Activated T-cell treated with anti-CD3 and anti-CD28 coated beads, Interleukin-2, amount 50 U/mL, for 24 hours (primary cell): Measurements from ENCODE around the gene FNIP1.

Source experiments
- DNase-seq: peaks from one replicate; pipeline ENCODE4 v3.0.0-alpha.2; 2020
- H3K27ac Mint-ChIP-seq: 2 replicates; pipeline ENCODE4 v1.8.0; 2020; ENCODE audit warnings: mild to moderate bottlenecking, mixed read lengths
- H3K27me3 Mint-ChIP-seq: 2 replicates; pipeline ENCODE4 v1.8.0; 2020; ENCODE audit warnings: mixed read lengths
- H3K36me3 Mint-ChIP-seq: 2 replicates; pipeline ENCODE4 v1.8.0; 2020; ENCODE audit warnings: low read depth, mixed read lengths
- H3K4me1 Mint-ChIP-seq: 2 replicates; pipeline ENCODE4 v1.8.0; 2020; ENCODE audit warnings: low read depth, mixed read lengths
- H3K4me3 Mint-ChIP-seq: 2 replicates; pipeline ENCODE4 v1.8.0; 2020; ENCODE audit warnings: mild to moderate bottlenecking, moderate library complexity, mixed read lengths
- H3K9me3 Mint-ChIP-seq: 2 replicates; pipeline ENCODE4 v1.8.0; 2020; ENCODE audit warnings: mixed read lengths

The FNIP1 gene

GRCh38 chr5:131671994-131672655 lies 124.7 kb downstream of the FNIP1 start:
- H3K9me3 Mint-ChIP-seq: no peaks in the 10 kb centered on the region
- peaks cover 27% of the 10 kb centered on the region for H3K4me1 Mint-ChIP-seq
- H3K4me3 Mint-ChIP-seq: no peak overlapping the region
- peaks cover 84% of the 10 kb centered on the region for H3K36me3 Mint-ChIP-seq
- DNase-seq: no peak
- peak overlapping the region; percentile 1 for H3K27ac Mint-ChIP-seq
- H3K27me3 Mint-ChIP-seq: no peaks in the 10 kb centered on the region

- peak overlapping the region; percentile 1 for H3K27ac Mint-ChIP-seq
- H3K4me1 Mint-ChIP-seq: peaks cover 27% of the 10 kb centered on the region
- peaks cover 83% of the 10 kb centered on the region for H3K36me3 Mint-ChIP-seq
These were observed 125.4 kb downstream of the FNIP1 start for GRCh38 chr5:131671409-131671808.

GRCh38 chr5:131664929-131665328 lies 131.9 kb downstream of the FNIP1 start:
- no peak overlapping the region for H3K27ac Mint-ChIP-seq
- peaks cover 79% of the 10 kb centered on the region for H3K36me3 Mint-ChIP-seq
- no peaks in the 10 kb centered on the region for H3K4me1 Mint-ChIP-seq
- no peak overlapping the region for H3K4me3 Mint-ChIP-seq
- no peaks in the 10 kb centered on the region for H3K27me3 Mint-ChIP-seq
- DNase-seq: no peak
- peaks cover 14% of the 10 kb centered on the region for H3K9me3 Mint-ChIP-seq

More at GRCh38 chr5:131671409-131671808, 125.4 kb downstream of the FNIP1 start:
- no peaks in the 10 kb centered on the region for H3K9me3 Mint-ChIP-seq
- DNase-seq: no peak
- no peaks in the 10 kb centered on the region for H3K27me3 Mint-ChIP-seq
- H3K4me3 Mint-ChIP-seq: no peak overlapping the region

GRCh38 chr5:131661933-131662332 lies 134.9 kb downstream of the FNIP1 start:
- DNase-seq: no peak
- H3K27me3 Mint-ChIP-seq: no peaks in the 10 kb centered on the region
- peaks cover 81% of the 10 kb centered on the region for H3K36me3 Mint-ChIP-seq
- peaks cover 2% of the 10 kb centered on the region for H3K4me1 Mint-ChIP-seq
- no peak overlapping the region for H3K4me3 Mint-ChIP-seq
- no peak overlapping the region for H3K27ac Mint-ChIP-seq
- peaks cover 17% of the 10 kb centered on the region for H3K9me3 Mint-ChIP-seq

- DNase-seq: no peak
- H3K9me3 Mint-ChIP-seq: peaks cover 17% of the 10 kb centered on the region
- H3K4me1 Mint-ChIP-seq: peaks cover 5% of the 10 kb centered on the region
- peaks cover 87% of the 10 kb centered on the region for H3K36me3 Mint-ChIP-seq
- H3K27ac Mint-ChIP-seq: no peak overlapping the region
- H3K4me3 Mint-ChIP-seq: no peak overlapping the region
- H3K27me3 Mint-ChIP-seq: no peaks in the 10 kb centered on the region
These were observed 137.0 kb downstream of the FNIP1 start for GRCh38 chr5:131659841-131660240.

GRCh38 chr5:131659290-131659689 lies 137.5 kb downstream of the FNIP1 start:
- Mint-ChIP-seq H3K4me1 (peaks cover 5% of the 10 kb centered on the region), H3K9me3 (peaks cover 17% of the 10 kb centered on the region), H3K27me3 (no peaks in the 10 kb centered on the region), H3K36me3 (peaks cover 87% of the 10 kb centered on the region), H3K4me3 (no peak overlapping the region), H3K27ac (no peak overlapping the region)
- no peak for DNase-seq

GRCh38 chr5:131654776-131655175 lies 142.0 kb downstream of the FNIP1 start:
- Mint-ChIP-seq H3K4me1 (peaks cover 5% of the 10 kb centered on the region), H3K36me3 (peaks cover 77% of the 10 kb centered on the region), H3K27ac (no peak overlapping the region), H3K4me3 (no peak overlapping the region), H3K9me3 (peaks cover 3% of the 10 kb centered on the region), H3K27me3 (no peaks in the 10 kb centered on the region)
- no peak for DNase-seq

- Mint-ChIP-seq H3K27ac (no peak overlapping the region), H3K9me3 (peaks cover 3% of the 10 kb centered on the region), H3K36me3 (peaks cover 77% of the 10 kb centered on the region), H3K4me3 (no peak overlapping the region), H3K4me1 (peaks cover 5% of the 10 kb centered on the region), H3K27me3 (no peaks in the 10 kb centered on the region)
- no peak for DNase-seq
These were observed 142.5 kb downstream of the FNIP1 start for GRCh38 chr5:131654309-131654708.

GRCh38 chr5:131649161-131649560 lies 147.7 kb downstream of the FNIP1 start:
- Mint-ChIP-seq H3K4me1 (peaks cover 7% of the 10 kb centered on the region), H3K4me3 (no peak overlapping the region), H3K27me3 (no peaks in the 10 kb centered on the region), H3K27ac (no peak overlapping the region), H3K36me3 (peaks cover 74% of the 10 kb centered on the region), H3K9me3 (no peaks in the 10 kb centered on the region)
- DNase-seq: no peak

- peaks cover 7% of the 10 kb centered on the region for H3K4me1 Mint-ChIP-seq
- DNase-seq: no peak
- H3K27ac Mint-ChIP-seq: no peak overlapping the region
- no peak overlapping the region for H3K4me3 Mint-ChIP-seq
- H3K27me3 Mint-ChIP-seq: no peaks in the 10 kb centered on the region
- peaks cover 71% of the 10 kb centered on the region for H3K36me3 Mint-ChIP-seq
- H3K9me3 Mint-ChIP-seq: no peaks in the 10 kb centered on the region
These were observed 149.6 kb downstream of the FNIP1 start for GRCh38 chr5:131647048-131647769.

GRCh38 chr5:131644822-131645221 lies 152.0 kb downstream of the FNIP1 start:
- Mint-ChIP-seq H3K4me3 (no peak overlapping the region), H3K27ac (no peak overlapping the region), H3K4me1 (peaks cover 21% of the 10 kb centered on the region), H3K9me3 (no peaks in the 10 kb centered on the region), H3K27me3 (no peaks in the 10 kb centered on the region), H3K36me3 (peaks cover 49% of the 10 kb centered on the region)
- no peak for DNase-seq

GRCh38 chr5:131644370-131644769 lies 152.4 kb downstream of the FNIP1 start:
- H3K27ac Mint-ChIP-seq: no peak overlapping the region
- H3K4me1 Mint-ChIP-seq: peaks cover 25% of the 10 kb centered on the region
- H3K9me3 Mint-ChIP-seq: no peaks in the 10 kb centered on the region
- H3K36me3 Mint-ChIP-seq: peaks cover 45% of the 10 kb centered on the region
- no peak for DNase-seq
- no peaks in the 10 kb centered on the region for H3K27me3 Mint-ChIP-seq
- no peak overlapping the region for H3K4me3 Mint-ChIP-seq

- H3K9me3 Mint-ChIP-seq: no peaks in the 10 kb centered on the region
- peaks cover 27% of the 10 kb centered on the region for H3K36me3 Mint-ChIP-seq
- H3K27ac Mint-ChIP-seq: no peak overlapping the region
- no peak overlapping the region for H3K4me3 Mint-ChIP-seq
- no peaks in the 10 kb centered on the region for H3K27me3 Mint-ChIP-seq
- DNase-seq: no peak
- peaks cover 36% of the 10 kb centered on the region for H3K4me1 Mint-ChIP-seq
These were observed 155.3 kb downstream of the FNIP1 start for GRCh38 chr5:131641494-131641893.

- peak; percentile 63 for DNase-seq
- Mint-ChIP-seq H3K4me1 (peaks cover 42% of the 10 kb centered on the region), H3K27ac (peak overlapping the region; percentile 80), H3K9me3 (no peaks in the 10 kb centered on the region), H3K36me3 (peaks cover 23% of the 10 kb centered on the region), H3K4me3 (peak overlapping the region; percentile 35), H3K27me3 (no peaks in the 10 kb centered on the region)
These were observed 156.6 kb downstream of the FNIP1 start for GRCh38 chr5:131640043-131640856.
